Stimulated activated CD4-positive, alpha-beta T cell treated with anti-CD3 and anti-CD28 coated beads, Interleukin-1b, Interleukin-23, amount 100 ng/mL, for 48 hours (primary cell): ENCODE results near the gene TENM4.
"Not testable (repeated sequence)": the region's sequence is repeated elsewhere in the genome, so short reads cannot be mapped to it uniquely, and the experiment has no call there.

Experiments used
- DNase-seq: peaks from one replicate; pipeline ENCODE4 v3.0.0-alpha.2; 2020

TENM4 gene

DNA sequence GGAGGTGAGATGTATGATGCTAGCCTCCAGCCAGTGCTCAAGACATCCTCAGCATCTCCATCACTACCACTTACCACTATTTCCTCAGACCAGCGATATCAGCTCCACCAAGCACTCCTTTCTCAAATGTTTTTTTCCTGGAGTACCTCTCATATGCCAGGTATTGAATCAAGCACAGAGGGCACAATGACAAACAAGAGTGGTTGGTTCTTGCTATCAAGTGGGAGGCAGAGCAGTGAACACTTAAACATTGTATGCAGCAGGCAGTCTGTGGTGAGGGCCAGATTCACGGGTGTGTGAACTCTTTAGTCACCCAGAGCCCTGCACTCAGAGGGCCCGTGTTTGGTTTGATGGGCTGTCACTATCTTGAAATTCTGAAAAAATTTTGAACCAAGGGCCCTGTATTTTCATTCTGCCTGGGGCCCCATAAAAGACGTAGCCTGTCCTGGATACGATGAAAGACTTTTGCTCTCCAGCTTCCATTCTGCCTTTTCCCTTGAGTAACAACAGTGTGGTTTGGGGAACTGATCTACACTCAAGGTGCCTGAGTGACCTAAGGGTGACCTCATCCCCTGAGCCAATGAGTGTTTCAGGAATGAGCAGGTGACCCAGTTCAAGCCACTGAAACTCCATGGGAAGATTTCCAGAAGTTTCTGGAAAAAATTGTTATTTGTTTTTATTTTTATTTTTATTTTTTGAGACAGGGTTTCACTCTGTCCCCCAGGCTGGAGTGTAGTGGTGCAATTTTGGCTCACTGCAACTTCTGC lies 517.8 kb downstream of the TENM4 start:
- DNase-seq, result no peak

DNA sequence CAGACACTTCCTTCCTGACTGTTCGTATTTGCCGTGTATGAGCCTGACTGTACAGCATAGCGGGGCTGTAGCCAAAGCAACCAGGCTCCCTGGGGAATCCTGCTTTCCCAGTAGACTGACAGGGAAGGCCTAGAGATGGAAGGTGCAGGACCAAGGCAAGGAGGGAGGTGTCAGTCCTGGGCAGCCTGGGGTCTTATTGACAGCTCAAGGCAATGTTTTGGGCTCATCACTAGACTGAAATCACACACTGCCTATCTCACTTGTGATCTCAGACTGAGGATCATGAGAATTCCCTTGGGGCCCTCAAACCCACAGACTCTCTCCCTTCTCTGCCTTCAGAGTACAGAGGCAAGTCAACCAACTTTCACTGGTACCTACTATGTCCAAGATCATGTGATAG lies 519.3 kb downstream of the TENM4 start:
- no peak for DNase-seq

DNA sequence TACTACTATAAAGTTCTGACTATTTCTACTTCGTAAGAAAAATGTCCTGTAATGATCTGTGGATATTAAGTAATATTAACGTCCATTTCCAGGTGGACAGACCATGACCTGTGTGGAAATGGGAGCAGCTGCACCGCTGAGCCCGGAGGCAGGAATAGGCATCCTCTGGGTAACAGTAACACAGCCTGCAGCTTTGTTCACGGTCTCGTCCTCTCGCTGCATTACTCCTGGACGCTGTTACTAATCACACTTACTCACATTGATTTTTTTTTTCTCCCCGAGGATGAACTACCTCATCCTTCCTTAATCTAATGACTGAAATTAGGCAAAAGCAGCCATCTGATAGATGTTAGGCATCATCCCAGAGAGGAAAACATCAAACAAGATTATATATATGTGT lies 520.5 kb downstream of the TENM4 start:
- DNase-seq, result no peak

DNA sequence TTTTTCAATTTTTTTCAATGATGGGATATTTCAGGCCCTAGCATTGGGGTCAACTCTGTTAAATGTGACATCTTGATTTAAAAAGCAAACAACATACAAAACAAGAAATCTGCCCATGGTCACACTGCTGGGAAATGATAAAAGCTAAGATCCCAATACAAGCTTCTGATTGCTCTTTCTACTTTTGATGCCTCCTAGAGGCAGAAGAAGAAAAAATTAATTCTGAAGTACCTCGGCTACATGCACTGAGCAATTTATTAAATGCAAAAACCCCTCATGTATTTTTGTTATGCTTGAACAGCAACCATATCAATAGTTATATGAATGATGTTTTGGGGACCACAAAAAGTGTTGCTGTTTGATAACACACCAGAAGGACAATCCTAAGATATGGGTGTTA lies 524.1 kb downstream of the TENM4 start:
- no peak for DNase-seq

DNA sequence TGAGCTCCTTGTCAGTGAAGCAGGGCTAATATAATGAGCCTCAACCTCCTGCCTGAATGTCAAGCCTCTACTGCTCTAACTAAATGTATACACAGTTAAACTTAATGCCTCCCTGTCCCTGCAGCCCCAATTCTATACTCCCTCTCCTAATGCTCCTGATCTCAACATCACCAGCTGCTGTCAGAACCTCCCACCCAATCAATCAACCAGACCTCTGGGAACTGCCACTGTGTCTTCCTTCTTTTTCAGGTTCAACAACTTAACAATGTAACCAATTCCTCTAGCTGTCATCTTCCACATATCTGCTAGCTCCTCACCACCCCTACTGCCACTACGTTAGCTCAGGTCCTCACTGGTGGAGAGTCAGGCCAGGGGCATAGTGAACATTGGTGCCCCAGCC lies 526.3 kb downstream of the TENM4 start:
- no peak for DNase-seq

DNA sequence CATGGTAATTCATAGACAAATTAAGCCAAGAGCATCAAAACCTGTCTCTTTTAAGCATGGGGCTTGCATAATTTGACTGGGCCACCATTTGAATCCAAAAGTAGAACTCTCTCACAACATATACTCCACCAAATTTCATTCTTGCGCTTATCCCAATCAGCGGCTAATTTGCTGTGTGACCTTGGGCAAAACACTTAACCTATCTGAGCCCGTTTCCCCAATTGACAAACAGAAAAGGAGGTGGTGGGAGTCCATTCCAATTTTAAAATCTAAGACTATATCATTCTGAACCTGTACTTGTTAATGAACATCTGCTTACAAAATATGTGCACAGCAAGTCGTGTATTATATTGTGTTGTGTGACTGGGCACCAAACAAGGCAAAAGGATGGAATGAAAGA lies 528.1 kb downstream of the TENM4 start:
- DNase-seq, result no peak

DNA sequence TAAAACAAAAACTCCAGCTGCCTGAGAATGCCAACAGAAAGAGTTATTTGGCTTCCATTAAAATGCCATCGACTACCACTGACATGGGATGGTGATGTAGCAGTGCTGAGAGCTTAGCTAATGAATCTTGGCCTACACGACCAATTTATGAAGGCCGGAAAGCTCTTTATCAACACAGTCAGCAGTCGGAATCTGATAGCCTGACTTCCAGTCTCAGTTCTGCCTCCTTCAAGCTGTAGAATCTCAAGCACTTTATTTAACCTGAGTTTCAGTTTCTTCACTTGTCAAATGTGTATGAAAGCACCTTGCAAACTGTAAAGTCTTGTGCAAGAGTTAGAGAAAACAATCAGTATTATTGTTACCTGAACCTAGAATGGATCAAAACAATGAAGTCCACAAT lies 530.5 kb downstream of the TENM4 start:
- DNase-seq, result no peak

DNA sequence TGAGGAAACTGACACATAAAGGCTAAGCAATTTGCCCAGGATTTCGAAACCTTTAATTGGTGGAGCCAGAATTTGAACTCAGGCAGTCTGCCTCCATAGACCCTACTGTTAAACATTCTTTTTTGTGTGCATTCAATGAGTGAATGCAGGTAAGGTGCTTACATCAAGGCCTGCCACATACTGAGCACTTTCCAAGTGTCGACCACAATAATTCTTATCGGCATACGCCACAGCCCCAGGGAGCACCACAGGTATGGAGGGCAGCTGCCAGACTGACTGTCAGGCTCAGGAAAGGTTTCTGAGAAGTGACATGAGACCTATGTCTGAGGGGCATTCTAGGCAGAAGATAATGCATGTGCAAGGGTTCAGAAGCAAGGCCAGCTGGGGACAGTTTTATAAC lies 531.4 kb downstream of the TENM4 start:
- DNase-seq, result no peak

DNA sequence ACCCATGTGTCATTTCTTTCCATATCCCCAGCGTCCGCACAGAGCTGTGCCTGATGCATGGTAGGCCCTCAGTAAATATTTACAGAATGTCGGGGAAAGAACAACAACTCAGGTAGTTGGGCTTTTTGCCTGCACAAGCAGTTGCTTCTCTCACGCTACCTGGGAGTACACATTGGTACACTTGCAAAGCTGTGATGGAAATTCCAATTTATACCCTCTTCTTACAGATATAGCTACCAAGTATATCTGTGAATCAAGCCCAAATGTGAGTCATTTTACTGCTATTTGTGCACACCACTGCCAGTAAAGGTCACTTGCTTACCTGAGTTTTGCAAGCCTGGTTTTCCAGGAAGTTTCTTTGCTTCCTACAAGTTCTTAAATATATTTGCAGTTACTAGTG lies 533.2 kb downstream of the TENM4 start:
- DNase-seq, result no peak

DNA sequence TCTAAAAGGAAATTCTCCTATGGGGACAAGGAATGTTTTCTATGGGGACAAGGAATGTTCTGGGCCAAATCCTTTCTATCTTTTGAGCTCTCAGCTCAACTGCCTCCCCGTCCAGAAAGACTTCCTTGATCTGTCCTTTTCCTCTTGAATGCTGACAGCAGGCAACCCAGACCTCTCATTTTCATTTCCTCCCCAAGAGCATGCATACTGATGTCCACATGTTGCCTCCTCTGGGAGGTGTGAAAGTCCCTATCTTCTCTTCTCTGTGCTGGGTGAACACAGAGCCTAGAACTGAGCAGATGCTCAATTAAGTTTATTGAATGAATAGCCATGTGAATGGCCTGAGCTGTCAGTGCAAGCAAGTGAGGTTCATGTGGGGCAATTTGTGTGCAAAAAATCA lies 534.3 kb downstream of the TENM4 start:
- no peak for DNase-seq

DNA sequence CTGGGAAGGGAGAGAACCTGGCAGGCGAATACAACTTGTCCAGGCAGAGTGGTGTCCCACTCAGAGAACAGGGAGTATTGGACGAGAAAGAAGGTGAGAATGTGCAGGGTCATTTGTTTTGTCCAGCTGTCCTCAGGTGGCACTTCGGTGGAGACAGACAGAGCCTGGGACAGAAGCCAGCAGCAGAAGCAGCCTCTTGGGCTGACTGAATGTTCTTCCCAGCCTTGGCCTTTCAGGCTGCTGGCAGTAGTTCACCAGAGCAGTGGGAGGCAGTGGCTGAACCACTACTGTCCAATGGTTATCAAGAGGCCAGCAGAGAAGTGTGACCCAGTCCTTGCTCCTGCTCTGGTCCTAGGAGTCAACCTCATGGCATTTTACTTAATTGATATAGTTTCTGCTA lies 535.1 kb downstream of the TENM4 start:
- DNase-seq, result no peak

DNA sequence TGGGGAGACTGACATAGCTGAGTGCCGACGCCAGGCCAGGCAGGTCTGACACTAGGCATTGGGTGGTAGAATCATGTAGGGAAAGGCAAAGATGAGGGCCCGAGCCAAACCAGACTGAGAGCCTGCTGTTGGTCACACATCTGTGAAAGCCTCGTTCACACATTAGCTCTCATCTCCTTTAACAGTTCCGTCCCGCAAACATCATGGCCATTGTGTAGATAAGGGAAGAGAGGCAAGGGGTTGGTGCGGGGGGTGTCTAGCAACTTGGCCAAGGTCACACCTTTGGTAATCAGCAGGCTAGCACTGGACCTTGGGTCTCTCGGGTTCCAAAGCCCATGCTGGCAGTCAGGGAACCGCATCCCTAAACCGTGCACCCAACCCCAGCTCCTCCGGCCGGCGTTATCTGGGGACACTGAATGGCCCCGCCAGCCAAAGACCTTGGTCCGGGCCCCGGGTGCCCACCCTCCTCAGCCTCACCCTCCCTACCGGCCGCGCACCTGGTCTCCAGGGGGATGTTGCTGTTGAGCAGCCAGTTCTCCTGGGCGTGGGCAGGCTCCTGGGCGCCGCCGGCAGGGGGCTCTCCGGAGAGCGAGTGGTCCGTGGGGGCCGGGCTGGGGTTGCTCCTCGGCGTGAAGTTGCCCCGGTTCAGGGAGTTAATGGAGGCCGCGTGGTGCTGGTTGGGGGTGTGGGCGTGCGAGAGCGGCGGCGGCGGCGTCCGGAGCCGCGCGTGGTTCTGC lies 537.9 kb downstream of the TENM4 start:
- no peak for DNase-seq

DNA sequence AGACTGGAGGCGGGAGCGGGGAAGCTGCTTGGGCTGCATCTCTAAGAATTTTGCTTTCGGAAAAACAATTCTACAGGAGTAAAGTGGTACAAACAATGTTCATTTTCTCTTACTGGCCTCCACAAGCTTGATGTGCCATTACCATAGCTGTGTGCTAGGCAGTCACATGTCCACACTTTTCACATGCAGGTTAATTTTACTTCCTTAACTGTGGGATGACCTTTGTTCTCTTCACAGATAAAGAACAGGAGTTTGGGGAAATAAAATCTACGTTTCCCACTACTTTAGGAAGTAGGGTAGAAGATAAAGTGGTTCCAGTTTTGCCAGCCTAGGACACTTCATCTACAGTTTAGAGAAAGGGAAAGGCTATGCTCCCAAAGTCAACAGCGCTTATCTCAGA lies 539.0 kb downstream of the TENM4 start:
- no peak for DNase-seq

DNA sequence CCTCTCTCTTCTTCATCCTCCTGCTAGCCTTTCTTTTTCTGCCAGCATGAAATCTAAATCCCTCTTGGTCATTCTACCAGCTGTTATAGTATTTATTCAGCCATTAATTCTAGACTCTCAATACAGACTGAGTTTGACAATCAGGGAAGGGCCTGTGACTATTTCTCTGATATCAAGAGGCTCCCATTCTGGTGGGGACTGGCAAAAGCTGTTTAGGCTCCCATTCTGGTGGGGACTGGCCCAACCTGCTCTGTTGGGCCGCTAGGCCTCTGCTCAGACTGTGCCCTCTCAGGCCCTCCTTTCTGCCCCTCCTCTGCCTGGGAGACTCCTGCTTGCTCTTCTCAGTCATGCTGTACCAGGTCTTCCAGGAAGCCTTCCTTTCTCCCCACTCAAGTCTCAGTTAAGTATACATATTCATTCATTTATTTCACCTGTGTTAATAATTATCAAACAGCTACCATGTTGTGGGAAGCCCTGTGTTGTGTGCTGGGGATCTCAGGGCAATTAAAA lies 542.5 kb downstream of the TENM4 start:
- no peak for DNase-seq

DNA sequence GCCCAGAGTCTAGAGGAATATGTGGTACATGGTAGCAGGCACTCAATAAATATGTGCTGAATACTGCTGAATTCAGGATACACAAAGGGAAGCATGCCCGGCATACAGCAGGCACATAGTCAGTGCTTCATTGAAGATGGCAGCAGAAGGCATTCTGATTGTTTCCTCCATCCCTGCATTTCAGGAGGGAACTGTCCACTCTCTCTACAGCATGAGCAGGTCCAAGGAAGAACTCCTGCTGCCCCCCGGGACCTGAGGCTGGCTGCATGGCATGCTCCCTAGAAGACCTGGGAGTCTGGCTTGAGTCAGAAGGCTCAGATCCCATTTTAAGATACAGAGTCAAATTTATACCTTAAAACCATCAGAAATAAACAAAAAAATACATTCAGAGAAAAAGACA lies 546.8 kb downstream of the TENM4 start:
- no peak for DNase-seq

DNA sequence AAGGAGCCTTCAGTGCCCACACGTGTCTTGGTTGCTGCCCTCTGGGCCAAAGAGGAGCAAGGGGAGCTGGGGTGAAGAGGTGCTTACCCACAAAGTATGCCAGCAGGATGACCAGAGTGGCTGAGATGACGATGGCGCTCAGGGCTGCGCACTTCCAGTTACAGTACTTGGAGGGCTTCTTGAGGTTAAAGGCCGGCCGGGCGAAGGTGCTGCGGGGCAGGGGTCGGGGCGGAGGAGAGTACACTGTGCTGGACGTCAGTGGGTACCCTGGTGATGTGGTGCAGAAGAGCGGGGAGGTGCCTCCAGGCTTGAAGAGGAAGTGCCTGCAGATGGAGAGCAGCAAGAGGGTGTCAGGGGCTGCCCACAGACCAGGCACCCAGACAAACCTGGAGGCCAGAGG lies 551.1 kb downstream of the TENM4 start:
- DNase-seq, result no peak

DNA sequence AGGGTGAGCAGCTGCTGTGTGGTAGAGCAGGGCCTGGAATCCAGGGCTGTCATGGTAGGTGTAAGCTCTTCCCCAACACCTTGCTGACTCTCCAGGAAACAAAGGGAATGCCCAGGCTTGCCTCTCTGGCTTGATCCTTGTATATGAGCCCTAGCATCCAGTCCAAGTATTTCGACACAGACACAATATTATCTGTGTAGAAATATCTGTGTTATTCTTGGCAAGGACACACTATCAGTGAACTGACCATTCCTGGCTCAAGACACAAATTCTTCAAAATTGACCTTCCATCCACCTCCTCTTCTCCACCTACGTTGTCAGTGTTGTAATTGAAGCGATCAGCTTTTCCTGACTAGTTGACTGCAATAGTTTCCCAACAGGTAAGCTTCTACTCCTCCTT lies 554.2 kb downstream of the TENM4 start:
- no peak for DNase-seq

DNA sequence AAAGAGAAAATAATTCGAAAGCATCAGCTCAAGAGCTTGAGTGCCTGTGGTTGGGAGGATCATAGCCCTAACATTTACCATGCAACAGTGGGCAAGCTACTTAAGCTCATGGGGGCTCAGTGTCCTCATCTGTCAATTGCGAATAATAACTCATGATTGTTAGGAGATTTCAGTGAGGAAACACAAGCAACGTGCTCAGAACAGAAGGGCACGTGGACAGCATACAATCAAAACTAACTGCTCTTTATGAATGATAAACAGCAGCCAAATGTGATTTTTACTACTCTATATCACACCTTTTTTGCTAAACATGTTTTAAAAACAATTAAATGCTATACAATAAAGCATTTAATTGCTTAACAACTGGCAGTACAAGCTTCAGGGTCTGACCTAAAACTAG lies 556.1 kb downstream of the TENM4 start:
- no peak for DNase-seq

DNA sequence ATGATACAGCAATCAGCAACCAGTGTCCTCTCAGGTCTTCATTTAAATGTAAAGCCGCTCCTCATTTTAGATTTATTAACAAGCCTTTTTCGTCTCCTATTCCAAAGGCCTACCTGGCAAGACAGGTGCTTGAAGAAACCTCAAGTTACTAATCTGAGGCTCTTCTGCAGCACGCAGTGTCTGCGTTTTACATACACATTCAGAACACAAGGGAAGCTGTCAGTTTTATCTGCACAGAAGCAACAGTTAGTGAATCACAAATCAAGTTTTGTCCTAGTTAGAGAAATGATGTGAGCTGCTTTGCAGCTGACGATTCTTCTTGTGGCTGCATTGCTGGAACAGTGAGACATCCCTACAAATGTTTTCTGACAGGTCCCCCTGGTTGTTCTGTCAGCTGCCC lies 557.3 kb downstream of the TENM4 start:
- no peak for DNase-seq

DNA sequence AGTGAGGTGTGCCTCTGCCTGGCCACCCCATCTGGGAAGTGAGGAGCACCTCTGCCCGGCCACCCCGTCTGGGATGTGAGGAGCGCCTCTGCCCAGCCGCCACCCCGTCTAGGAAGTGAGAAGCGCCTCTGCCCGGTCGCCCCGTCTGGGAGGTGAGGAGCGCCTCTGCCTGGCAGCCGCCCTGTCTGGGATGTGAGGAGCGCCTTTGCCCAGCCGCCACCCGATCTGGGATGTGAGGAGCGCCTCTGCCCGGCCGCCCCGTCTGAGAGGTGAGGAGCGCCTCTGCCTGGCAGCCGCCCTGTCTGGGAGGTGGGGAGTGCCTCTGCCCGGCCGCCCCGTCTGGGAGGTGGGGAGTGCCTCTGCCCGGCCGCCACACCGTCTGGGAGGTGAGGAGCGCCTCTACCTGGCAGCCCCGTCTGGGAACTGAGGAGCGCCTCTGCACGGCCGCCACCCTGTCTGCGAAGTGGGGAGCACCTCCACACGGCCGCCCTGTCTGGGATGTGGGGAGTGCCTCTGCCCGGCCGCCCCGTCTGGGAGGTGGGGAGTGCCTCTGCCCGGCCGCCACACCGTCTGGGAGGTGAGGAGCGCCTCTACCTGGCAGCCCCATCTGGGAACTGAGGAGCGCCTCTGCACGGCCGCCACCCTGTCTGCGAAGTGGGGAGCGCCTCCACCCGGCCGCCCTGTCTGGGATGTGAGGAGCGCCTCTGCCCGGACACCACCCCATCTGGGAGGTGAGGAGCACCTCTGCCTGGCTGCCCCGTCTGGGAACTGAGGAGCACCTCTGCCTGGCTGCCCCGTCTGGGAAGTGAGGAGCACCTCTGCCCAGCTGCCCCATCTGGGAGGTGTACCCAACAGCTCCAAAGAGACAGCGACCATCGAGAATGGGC lies 561.5 kb downstream of the TENM4 start:
- DNase-seq, result not testable (repeated sequence)

DNA sequence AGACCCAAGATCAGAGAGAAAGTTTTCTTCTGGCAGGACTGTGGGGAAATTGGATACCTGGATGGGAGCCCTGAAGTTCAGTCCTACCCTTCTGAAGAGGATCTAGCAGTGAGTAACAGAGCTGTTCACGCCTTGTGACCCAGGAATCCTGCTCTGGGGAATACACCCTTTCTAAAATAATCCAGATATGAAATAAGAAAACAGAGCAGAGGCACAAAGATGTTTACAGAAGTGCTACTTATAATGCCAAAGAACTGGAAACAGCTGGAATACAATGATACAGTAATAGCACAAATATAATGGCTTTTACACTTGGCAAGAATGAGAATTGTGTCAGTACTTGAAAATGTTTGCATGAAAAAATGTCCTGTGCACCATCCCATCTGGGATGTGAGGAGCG lies 562.2 kb downstream of the TENM4 start:
- no peak for DNase-seq

DNA sequence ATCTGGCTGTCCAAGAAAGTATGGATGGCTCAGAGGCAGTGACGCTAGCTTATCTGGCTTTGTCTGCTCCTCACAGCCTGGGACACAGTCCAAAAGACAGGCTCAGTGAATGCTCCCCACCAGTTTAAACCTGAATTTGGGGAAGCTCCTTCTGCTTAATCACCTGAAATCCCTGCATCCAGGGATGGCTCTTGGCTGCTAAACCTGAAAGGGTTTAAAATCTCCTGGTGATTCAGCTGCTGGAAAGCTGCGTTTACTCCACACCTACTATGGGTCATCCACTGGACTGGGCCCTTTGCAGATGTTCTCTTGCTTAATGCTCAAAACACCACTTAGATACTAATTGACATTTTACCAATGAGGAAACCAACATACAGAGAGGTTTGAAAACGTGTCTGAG lies 564.2 kb downstream of the TENM4 start:
- no peak for DNase-seq

DNA sequence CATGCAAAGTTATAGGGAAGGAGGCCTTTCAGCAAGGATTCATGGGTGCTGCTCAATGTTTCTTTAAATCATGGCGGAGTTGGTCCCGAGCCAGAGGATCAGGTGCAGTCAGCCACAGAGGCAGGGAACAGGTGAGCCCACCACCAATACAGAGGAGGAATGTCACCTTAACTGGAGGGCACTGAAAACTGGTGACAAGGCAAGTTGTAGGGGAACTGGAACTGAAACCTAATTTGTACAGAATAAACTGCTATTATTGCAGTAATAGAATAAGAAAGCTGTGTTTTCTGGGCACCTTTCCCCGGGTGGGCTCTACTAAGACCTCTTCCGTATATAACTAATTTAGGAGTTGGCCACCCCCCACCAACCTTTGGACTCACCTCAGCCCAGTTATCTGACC lies 570.2 kb downstream of the TENM4 start:
- no peak for DNase-seq

DNA sequence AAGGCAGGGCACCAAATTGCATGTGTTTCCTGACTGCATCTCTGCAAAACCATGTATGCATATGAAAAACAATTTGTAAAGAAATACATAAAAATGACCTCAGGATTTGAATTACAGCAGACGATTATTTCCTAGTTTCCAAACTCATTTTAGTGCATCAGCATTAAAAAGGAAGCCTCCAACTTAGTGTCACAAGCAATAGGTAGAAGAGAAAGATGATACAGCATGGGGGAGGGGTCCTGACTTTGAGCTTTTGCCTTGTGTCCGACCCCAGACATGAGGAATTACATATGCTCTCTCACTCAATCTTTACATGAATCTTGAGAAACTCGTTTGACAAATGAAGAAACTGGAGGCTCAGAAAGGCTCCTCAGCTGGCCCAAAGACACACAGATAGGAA lies 571.5 kb downstream of the TENM4 start:
- no peak for DNase-seq
